Measurements from ENCODE around the gene COX7A2L. TPM values are rescaled to one million over a fixed set of nuclear protein-coding genes. Genes with fewer than 3 reads are reported as not detected.

Gene COX7A2L
- total and polyA plus RNA-seq, 10 of the 15 experiments (the other 5 are each of a cell fraction or from before 2014, with no cell fraction given) = 134 to 532 (median 222) TPM

GRCh38 chr2:42360890-42361727 lies at the start of gene COX7A2L (continued):
- TF ChIP-seq HCFC1 (IDR thresholded peaks at IDR 0.05; ENCODE audit: low read length) (peak; percentile 67), WRNIP1 (IDR thresholded peaks at IDR 0.05; ENCODE audit: borderline replicate concordance, low read depth, low read length) (no peak), EZH2 (IDR thresholded peaks at IDR 0.05; ENCODE audit: borderline replicate concordance, control insufficient read depth, low read depth, low read length) (no peak), SREBF2 (IDR thresholded peaks at IDR 0.05; ENCODE audit: low read length) (no peak), ASH2L (IDR thresholded peaks at IDR 0.05; ENCODE audit: borderline replicate concordance, low read depth) (0 out of 2 replicates have a peak, but pooled peaks have one; percentile 23), SP1 (IDR thresholded peaks at IDR 0.05; ENCODE audit: low read depth, low read length) (no peak), RAD51 (IDR thresholded peaks at IDR 0.05) (peak; percentile 86), MTA3 (IDR thresholded peaks at IDR 0.05; ENCODE audit: borderline replicate concordance, low read length) (no peak), SMAD5 (IDR thresholded peaks at IDR 0.05; ENCODE audit: low read depth) (no peak), BCL3 (IDR thresholded peaks at IDR 0.05; ENCODE audit: borderline replicate concordance, insufficient read depth, low read depth, low read length, poor library complexity, severe bottlenecking) (no peak), HDAC2 (IDR thresholded peaks at IDR 0.05) (no peak), PAX8 (IDR thresholded peaks at IDR 0.05) (no peak), ETV6 (conservative IDR thresholded peaks at IDR 0.05 in 1 of 2, IDR thresholded peaks at IDR 0.05 in 1 of 2; ENCODE audit: borderline replicate concordance in 1 of 2, low read depth in 1 of 2) (no peak), ESRRA (IDR thresholded peaks at IDR 0.05; ENCODE audit: low read length) (no peak), JUNB (IDR thresholded peaks at IDR 0.05) (no peak), RFX5 (IDR thresholded peaks at IDR 0.05; ENCODE audit: low read depth, low read length) (no peak), HDGF (IDR thresholded peaks at IDR 0.05) (peak; percentile 71; the same call in 1 of the 2 replicates), SMARCA5 (IDR thresholded peaks at IDR 0.05) (no peak), RCOR1 (conservative IDR thresholded peaks at IDR 0.05; ENCODE audit: low read depth, low read length) (no peak), SIN3A (IDR thresholded peaks at IDR 0.05; ENCODE audit: low read depth, low read length) (peak; percentile 91), SRF (IDR thresholded peaks at IDR 0.05; ENCODE audit: low read depth in 2 of 2, low read length in 2 of 2) (0 out of 4 replicates have a peak, but pooled peaks of 1 of the 2 experiments have one; percentile 59), TBL1XR1 (IDR thresholded peaks at IDR 0.05; ENCODE audit: low read depth, low read length) (no peak; the same call in 1 of the 2 replicates)
- TF ChIP-seq, protein P1, sequence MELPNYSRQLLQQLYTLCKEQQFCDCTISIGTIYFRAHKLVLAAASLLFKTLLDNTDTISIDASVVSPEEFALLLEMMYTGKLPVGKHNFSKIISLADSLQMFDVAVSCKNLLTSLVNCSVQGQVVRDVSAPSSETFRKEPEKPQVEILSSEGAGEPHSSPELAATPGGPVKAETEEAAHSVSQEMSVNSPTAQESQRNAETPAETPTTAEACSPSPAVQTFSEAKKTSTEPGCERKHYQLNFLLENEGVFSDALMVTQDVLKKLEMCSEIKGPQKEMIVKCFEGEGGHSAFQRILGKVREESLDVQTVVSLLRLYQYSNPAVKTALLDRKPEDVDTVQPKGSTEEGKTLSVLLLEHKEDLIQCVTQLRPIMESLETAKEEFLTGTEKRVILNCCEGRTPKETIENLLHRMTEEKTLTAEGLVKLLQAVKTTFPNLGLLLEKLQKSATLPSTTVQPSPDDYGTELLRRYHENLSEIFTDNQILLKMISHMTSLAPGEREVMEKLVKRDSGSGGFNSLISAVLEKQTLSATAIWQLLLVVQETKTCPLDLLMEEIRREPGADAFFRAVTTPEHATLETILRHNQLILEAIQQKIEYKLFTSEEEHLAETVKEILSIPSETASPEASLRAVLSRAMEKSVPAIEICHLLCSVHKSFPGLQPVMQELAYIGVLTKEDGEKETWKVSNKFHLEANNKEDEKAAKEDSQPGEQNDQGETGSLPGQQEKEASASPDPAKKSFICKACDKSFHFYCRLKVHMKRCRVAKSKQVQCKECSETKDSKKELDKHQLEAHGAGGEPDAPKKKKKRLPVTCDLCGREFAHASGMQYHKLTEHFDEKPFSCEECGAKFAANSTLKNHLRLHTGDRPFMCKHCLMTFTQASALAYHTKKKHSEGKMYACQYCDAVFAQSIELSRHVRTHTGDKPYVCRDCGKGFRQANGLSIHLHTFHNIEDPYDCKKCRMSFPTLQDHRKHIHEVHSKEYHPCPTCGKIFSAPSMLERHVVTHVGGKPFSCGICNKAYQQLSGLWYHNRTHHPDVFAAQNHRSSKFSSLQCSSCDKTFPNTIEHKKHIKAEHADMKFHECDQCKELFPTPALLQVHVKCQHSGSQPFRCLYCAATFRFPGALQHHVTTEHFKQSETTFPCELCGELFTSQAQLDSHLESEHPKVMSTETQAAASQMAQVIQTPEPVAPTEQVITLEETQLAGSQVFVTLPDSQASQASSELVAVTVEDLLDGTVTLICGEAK (IDR thresholded peaks at IDR 0.05; ENCODE audit: borderline replicate concordance) = peak; percentile 25; the same call in 1 of the 2 replicates
- TF ChIP-seq, protein P2, sequence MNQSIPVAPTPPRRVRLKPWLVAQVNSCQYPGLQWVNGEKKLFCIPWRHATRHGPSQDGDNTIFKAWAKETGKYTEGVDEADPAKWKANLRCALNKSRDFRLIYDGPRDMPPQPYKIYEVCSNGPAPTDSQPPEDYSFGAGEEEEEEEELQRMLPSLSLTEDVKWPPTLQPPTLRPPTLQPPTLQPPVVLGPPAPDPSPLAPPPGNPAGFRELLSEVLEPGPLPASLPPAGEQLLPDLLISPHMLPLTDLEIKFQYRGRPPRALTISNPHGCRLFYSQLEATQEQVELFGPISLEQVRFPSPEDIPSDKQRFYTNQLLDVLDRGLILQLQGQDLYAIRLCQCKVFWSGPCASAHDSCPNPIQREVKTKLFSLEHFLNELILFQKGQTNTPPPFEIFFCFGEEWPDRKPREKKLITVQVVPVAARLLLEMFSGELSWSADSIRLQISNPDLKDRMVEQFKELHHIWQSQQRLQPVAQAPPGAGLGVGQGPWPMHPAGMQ (IDR thresholded peaks at IDR 0.05; ENCODE audit: borderline replicate concordance) = peak; percentile 98

Measured in GM12878 (cell line).